Activated CD4-positive, alpha-beta T cell treated with anti-CD3 and anti-CD28 coated beads for 4 hours (primary cell): ENCODE data around the gene EGFL6.

Experiments
- DNase-seq, 2 donors: peaks; one replicate each; pipeline ENCODE4 v3.0.0-alpha.2; 2020

The EGFL6 gene, protein sequence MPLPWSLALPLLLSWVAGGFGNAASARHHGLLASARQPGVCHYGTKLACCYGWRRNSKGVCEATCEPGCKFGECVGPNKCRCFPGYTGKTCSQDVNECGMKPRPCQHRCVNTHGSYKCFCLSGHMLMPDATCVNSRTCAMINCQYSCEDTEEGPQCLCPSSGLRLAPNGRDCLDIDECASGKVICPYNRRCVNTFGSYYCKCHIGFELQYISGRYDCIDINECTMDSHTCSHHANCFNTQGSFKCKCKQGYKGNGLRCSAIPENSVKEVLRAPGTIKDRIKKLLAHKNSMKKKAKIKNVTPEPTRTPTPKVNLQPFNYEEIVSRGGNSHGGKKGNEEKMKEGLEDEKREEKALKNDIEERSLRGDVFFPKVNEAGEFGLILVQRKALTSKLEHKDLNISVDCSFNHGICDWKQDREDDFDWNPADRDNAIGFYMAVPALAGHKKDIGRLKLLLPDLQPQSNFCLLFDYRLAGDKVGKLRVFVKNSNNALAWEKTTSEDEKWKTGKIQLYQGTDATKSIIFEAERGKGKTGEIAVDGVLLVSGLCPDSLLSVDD

DNA sequence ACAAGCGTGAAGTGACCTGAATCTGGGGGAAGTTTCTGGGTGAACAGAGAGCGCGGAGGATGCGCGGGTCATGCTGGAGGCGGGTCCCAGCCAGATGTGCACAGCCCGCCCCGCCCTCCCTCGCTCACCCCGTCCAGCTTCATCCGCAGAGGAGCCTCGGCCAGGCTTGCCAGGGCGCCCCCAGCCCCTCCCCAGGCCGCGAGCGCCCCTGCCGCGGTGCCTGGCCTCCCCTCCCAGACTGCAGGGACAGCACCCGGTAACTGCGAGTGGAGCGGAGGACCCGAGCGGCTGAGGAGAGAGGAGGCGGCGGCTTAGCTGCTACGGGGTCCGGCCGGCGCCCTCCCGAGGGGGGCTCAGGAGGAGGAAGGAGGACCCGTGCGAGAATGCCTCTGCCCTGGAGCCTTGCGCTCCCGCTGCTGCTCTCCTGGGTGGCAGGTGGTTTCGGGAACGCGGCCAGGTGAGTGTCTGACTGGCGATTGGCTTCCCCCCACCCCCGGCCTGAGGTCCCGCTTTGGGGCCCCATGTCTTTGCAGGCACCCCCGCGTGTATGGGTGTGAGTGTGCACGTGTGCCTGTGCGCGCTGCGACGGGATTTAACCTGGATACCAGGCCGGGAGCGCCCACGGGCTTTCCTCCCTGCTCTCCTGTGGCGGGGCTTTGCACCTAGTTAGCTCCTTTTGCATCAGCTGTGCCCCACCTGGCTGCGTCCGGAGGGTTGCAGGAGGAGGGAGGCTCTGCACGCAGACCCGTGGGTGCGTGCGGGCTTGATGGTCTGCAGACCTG is at the start of gene EGFL6:
Gene EGFL6 (plus strand): TSS at position 123 of the 782 bp plus-strand sequence. CDS start 261 bp downstream, at position 384.
- no peak for DNase-seq

DNA sequence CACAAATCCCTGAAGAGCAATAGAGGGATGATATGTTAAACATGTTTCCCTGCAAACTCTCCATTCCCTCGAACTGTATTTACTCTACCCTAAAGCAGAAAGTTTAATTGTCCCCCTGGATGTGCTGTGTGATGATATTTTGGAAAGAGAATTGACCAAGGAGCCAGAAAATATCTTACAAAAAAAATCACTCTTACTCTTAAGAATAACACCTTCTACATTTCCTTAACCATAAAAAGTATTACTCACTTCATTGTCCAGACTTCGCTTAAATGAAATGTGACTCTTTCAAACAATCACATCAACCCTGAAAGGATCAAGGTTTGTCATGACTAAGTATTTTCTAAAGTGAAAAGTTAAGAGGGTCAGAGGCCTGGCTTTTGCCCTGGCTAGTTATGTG is 49.0 kb upstream of the EGFL6 start:
- no peak for DNase-seq

DNA sequence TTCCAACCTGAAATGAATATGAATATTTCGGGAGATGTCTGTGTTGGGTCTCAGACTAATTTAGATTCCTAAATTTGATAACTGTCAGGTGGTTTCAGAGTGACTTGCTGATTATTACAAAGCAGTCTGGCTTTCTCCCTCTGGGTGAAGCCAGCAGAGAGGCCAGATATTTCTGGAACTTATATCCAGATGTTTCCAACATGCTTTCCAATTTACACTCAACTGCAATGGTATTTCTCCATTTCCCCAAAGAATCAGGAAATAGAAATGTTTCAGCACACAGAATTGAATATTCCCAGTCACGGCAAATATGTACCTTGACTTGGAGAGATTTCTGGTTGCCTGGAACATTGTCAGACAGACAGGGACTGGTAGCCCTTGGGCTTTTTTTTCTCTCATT is 48.5 kb upstream of the EGFL6 start:
- DNase-seq, result no peak

DNA sequence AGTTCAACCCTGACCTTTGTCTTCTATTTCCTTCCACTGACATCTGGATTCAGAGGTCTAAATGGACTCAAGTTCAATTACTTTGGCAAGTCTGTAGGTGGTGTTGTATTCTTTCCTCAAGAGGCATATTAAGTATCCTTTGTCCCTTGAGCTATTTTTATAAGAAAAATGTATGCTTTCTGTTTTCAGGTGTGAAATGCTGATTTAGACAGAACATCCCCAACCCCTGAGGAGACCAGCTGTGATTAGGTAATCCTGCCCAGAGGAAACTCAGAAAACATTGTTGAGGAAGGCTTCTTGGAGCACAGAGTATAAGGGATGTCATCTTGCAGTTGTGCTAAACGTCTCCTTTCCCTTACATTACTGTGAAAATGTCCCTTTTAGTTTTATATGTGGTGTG is 46.6 kb upstream of the EGFL6 start:
- DNase-seq, result no peak

DNA sequence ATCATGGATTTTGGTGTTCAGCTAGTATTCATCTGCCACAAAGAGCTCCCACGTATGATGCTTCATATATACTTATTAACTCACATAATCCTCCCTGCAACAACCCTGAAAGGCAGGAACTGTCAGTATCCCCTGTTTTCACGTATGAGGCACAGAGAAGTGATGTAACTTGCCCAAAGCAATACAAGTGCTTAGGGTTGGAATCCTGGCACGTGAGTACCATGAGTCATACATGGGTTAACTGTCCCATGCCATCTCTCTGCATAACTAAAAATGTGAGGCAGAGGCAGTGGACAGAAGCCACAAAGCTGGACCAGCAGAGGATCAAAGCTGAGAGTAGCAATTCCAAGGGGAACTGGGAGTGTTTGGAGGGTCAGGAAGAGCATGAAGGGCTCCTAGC is 35.7 kb upstream of the EGFL6 start:
- DNase-seq, result no peak

DNA sequence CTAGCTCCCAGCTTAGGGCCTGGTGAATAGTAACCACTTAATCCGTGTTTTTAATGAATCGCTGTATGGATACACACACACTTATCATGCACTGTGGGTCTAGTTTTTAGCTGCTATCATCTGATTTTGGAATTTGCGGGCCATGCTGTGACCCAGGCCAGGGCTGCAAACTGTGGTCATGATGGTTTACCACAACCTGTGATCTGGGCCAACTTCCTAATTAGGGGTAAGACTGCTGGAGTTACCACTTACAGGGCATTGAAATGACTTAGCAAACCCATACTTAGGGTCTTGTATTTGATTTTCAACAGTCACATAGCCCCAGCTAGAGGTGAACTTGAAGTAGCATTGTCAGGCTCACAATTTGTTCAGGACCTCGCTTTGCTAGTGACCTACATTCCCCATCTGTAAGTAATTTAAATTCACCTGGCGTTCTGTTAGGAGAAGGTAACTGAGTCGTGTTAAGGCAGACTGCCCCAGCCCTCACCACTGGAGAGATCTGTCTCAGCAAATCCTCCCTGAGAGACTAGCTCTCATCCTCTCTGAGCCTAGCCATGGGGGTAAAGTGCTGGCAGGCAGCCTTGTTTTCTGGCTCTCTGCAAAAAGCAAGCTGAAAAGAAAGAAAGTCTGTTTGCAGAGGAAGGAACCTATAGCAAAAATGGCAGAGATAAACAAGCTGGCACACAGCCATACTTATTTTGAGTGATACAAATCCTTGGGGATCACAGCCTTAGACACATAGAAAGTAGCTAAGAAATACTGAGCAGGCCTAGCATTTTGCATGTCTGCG is 33.8 kb upstream of the EGFL6 start:
- no peak for DNase-seq

DNA sequence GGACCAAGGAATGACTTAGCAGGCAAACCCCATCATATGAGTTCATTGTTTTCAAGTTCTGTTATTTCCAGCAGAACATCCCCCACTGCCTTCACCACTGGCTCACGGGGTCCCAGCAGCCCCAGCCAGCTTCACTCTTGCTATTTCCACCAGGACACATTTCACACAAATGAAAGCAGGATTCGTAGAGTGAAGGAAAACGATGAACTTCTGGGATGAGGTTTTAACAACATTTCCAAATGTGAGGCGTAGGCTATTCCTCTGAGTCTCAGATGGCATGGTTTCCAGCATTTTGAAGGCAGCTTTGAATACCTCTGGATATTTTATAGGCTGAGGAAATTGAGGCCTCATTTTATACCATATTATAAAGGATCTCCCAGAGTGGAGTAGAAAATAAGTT is 32.9 kb upstream of the EGFL6 start:
- no peak for DNase-seq

DNA sequence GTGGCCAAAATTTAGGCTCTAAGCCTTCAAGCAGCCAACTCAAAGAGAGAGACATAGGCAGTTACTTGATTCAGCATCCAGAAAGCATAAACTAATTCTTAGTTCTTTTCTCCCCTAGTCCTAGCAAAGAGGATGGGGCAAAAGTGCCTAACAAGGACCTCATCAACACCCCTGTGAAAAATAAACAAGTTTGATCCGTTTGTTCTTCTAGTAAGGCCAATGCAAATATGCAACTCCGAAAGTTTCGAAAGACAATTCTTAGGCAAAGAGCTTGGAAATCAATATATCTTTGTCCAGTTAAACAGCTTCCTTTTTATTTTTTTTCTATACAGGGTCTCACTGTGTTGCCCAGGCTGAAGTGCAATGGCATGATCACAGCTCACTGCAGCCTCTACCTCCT is 31.0 kb upstream of the EGFL6 start:
- no peak for DNase-seq

DNA sequence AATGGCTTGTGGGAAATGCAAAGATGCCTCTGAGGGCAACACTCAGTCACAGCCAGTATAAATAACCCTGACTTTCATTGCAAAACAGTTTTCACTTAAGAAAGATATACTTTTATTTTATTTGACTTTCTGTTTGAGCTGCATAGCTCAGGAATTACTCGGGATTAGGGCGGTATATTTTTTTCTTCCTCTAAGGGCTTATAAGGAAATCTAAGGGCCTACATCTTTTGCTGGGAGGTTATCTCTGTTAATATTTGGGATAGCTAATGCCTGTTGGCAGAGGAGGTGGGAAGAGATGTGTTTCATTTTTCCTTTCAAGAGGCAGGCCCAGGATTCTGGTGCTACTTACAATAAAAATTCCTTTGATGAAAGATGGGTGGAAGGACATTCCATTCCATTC is 28.8 kb upstream of the EGFL6 start:
- DNase-seq, result no peak

DNA sequence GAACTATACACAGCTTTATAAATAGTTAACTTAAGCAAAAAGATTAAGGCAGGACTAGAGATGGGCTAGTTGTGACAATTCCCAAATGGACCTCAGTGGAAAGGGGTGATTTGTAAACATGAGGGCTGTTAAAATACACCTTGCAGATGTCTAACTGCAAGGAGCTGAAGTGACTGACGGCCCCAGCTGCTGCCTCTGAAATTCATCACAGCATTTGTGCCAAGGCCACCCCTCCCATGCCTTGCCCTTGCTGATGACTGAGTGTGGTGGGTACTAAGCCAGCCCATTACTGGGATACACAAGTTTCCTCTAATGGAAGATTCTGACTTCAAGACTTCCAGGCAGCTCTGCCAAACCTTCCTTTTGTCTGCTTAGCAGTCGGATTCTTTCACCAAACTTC is 23.7 kb upstream of the EGFL6 start:
- DNase-seq, result no peak

DNA sequence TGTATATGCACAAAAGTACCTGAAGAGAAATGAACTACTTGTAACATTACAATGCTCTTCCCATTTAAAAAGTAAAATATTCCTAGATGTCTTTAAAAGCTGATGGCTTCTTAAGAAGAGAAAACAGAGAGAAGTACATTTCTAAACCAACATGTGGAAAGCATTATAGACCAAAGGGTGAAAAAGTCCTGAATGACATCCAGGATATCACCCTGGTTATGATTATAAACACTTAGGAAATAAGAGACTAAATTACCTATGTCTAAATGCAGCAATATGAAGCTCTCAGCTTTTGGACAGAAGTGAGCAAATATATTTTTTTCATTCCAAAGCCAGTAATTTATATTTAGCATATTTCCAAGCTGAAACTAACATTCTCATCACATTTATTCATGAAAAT is 21.7 kb upstream of the EGFL6 start:
- DNase-seq, result no peak

DNA sequence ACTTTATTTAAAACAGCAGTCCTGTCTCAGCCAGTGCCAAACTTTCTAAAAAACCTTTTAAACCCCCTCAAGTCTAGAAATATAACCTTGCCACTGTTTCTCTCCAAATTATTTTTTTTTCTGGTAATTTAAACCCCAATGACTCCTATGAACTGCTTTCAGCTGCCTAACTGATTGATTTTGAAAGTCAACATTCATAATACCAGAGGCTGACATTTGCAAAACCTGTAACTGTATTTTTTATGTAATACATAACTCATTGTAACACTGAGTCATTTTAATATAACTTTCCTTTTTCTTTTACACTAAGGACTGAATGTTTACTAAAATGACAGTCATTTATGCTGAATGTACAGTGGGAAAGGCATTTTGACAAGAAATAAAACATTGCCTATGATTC is 19.1 kb upstream of the EGFL6 start:
- DNase-seq, result no peak

DNA sequence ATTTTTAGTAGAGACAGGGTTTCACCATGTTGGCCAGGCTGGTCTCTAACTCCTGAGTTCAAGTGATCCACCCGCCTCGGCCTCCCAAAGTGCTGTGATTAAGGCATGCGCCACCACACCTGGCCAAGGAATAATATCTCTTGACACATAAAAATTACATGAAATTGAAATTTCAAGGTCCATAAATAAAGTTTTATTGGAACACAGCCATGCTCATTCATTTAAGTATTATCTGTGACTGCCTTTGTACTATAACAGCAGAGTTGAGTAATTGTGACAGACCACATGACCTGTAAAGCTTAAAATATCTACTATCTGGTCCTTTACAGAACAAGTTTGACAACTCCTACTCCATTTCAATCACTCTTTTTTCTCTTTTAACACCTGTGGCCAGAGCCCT is 17.8 kb upstream of the EGFL6 start:
- DNase-seq, result no peak

DNA sequence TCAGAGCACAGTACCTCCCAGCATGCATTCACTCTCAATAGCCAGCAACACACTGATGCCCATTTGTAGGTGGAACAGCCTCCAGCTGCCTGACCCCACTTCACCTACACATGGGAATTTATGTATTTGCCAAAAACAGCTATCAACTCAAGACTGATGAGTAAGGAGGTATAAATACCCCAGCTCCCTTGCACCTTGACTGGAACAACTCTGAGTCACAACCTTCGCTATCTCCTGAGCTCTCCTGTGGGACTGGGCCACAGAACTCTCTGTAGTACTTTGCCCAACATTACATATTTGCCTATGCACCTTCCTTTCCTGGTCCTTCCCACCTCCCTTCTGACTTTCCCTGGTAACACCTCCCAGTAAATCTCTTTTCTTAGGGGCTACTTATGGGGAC is 16.5 kb upstream of the EGFL6 start:
- no peak for DNase-seq

DNA sequence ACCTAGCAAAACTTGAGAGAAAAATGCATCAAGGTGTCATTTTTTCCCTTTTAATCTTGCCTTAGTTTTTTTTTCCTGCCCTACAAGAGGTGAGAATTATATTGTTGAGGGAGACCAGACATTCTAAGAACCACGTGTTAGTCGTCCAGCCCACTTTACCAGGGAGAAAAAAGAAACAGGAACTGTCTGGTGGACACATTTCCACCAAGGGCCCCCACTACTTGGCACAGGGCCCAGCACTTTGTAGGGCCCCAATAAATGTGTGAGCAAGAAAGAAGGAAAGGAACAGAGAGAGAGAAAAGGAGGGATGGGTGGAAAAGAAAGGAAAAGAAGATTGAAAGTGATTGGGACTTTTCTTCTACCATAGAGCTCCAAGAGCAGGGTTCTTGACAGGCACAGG is 3.9 kb upstream of the EGFL6 start:
- no peak for DNase-seq

DNA sequence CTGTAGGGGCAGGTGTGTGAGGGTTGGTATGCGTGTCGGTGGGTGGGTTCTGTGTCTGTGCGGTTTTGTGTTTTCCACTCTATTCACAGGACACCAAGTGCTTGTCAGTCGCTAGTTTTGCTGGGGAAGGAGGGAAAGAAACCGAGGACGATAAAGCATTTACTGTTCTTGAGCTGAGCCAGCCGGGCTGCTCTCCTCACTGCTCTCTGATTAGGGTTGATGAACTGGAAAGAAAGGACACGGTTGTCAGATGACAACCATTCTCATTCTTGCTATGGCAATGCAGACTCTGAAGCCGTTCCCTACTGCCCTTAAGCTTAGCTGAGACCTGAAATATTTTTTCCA is 832 bp downstream of the EGFL6 start:
- DNase-seq, result no peak

DNA sequence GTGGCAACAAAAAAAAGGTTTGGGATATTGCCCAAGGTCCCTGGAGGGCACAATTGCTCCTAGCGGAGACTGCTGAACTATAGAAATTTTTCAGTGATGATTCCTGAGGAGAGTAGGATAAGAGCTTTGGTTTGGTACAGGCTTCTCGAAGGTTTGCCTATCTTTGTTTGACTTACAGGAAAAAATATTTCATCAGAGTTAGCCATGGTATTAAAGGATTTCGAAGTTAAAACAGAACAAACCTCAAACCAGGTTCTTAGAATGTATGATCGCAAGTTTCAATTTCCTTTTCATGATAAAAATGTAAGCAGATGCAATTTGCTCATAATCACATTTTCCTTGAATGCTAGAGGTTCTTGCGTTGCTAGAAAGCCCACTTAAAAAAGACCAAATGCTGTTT is 1.7 kb downstream of the EGFL6 start:
- DNase-seq, result no peak

DNA sequence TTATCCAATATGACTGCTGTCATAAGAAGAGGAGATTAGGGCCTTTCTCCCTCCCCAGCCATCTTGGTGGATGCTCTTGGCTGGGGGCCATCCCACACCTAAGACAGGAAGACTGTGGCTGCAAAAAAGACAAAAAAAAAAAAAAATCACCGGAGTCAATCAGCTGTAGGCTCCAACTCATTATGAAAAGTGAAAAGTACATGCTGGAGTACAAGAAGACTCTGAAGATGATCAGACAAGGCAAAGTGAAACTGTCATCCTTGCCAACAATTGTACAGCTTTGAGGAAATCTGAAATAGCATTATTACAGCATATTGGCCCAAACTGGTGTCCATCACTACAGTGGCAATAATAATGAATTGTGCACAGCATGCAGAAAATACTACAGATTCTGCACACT is 5.2 kb downstream of the EGFL6 start:
- no peak for DNase-seq

DNA sequence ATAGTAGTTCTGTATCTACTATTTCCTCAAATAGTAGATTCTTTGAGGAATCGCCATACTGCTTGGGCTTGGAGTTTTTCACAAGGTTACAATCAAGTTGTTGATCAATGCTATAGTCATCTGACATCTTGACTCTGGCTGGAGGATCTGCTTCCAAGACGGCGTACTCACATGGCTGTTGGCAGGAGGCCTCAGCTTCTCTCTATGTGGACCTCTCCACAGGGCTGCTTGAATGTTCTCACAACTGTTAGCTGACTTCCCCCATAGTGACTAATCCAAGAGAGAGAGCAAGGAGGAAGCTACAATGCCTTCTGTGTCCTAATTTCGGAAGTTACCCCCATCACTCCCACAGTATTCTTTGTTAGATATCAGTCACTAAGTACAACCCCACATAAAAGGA is 10.3 kb downstream of the EGFL6 start:
- DNase-seq, result no peak

DNA sequence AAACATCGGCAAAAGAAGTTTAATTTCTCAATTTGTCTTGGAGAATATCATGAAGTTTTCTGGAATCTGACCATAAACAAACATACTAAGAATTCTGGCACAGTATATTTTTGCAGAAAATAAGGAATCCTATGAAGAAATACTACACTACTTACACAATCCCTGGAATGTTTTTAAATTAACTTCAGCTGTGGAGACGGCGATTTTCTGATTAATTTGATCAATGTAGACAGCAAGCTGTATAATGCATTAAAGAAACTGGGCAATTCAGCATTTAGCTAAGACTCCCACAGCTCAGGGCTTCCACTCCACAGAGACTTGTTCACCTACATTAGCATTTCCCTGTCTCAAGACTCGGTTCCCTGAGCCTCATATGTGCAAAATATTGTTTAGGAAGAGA is 12.2 kb downstream of the EGFL6 start:
- DNase-seq, result no peak

DNA sequence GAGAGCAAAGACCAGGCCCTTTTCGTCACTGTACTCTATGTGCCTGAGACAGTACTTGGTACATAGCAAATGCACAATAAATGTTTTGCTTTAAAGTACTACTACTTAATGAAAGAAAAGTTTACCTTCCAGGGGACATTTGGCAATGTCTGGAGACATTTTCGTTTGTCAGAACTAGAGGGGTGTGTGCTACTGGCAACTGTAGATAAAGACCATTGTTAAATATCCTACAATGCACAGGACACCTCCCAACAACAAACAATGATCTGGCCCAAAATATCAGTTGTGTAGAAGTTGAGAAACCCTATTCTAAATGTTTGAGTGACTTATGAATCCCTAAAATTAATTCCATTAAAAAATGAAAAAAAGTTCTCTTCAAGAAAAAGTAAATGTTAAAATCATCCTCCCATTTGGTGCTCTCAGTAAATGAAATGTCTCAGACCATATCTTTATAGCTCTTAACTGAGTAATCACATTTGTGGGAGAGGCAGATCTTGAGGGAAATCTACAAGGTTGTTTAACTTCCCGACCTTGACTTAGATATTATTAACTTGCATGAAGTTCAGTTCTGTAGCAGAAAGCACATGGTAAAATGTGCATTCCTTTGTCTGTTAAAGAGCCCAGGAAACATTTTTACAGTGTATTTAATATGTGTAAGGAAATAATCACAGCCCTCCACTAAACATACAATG is 18.5 kb downstream of the EGFL6 start:
- no peak for DNase-seq

DNA sequence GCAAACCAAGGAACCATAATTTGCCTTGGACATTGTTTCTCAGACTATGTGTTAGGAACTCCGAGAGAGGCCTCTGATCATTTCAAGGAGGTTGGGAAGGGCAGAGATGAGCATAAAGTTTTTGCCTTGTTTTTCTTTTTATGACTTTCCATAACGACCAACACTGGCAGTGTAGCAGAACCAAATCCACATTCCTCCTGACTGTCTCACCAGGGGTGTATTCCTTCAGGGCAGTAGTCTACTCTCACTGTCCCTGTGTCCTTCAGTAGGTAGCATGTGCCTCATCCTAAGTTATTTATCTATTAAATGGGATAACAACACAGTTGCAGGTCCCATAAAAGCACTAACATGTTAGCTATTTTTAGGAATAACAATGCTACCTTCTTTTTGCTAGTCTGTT is 20.8 kb downstream of the EGFL6 start:
- no peak for DNase-seq

DNA sequence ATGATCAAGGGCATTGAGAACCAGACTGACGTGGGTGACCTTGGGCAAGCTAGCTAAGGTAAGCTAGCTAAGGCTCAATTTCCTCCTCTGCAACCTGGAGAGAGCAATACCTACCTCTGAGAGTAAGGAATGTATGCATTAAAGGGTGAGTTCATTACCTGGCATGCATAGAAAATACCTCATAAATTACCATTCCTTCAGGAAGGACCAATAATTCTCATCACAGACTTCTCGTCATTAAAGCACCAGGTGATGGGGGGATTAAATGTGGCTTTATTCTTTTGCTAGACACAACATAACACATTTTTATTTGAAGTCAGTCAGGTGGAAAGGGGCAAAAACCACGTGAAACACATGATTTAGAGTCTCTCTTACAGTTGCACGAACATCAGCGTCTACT is 21.5 kb downstream of the EGFL6 start:
- no peak for DNase-seq
